Measurements from ENCODE around the gene IL1R2.

DNA sequence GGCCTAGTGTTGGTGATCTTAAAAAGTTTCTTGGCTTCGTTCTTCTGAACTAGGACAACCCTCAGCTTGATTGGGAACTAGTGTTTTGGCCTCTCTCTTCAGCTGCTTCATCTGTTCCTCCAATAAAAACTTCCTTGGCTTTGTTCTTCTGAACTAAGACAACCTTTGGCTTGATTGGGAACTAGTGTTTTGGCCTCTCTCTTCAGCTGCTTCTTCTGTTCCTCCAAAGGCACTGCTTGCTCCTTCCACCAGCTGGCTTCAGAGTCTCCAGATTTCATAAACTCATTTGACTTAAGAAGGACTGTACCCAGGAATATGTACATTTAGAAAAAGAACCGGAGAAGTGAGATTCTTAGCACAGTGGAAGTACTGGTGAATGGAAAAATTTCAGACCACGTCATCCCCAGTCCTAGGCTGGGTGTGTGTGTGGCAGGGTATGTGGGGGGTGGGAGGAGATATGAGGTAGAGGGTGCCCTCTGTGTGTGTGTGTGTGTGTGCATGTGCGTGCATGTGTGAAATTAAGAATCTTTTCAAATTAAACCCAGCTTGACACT, 20.4 kb downstream of the IL1R2 start:
- TF ChIP-seq TAF1 (IDR thresholded peaks at IDR 0.05; ENCODE audit: low read depth, low read length) = no peak
- TF ChIP-seq PHF8 (conservative IDR thresholded peaks at IDR 0.05; ENCODE audit: low read depth, low read length) = no peak
- no peak for TF ChIP-seq SP2 (IDR thresholded peaks at IDR 0.05; ENCODE audit: low read length)
- no peak for TF ChIP-seq POLR2AphosphoS5 (IDR thresholded peaks at IDR 0.05; ENCODE audit: low read depth, low read length)
- TF ChIP-seq SIN3A (conservative IDR thresholded peaks at IDR 0.05 in 1 of 2, IDR thresholded peaks at IDR 0.05 in 1 of 2; ENCODE audit: low read depth in 1 of 2, low read length in 2 of 2) = no peak
- TF ChIP-seq, protein P1, sequence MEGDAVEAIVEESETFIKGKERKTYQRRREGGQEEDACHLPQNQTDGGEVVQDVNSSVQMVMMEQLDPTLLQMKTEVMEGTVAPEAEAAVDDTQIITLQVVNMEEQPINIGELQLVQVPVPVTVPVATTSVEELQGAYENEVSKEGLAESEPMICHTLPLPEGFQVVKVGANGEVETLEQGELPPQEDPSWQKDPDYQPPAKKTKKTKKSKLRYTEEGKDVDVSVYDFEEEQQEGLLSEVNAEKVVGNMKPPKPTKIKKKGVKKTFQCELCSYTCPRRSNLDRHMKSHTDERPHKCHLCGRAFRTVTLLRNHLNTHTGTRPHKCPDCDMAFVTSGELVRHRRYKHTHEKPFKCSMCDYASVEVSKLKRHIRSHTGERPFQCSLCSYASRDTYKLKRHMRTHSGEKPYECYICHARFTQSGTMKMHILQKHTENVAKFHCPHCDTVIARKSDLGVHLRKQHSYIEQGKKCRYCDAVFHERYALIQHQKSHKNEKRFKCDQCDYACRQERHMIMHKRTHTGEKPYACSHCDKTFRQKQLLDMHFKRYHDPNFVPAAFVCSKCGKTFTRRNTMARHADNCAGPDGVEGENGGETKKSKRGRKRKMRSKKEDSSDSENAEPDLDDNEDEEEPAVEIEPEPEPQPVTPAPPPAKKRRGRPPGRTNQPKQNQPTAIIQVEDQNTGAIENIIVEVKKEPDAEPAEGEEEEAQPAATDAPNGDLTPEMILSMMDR (IDR thresholded peaks at IDR 0.05; ENCODE audit: control extremely low read depth in 1 of 3, insufficient read depth in 1 of 3, low read depth in 1 of 3, low read length in 3 of 3) = no peak
